ENCODE data around the gene BANF1. TPM values are rescaled to one million over a fixed set of nuclear protein-coding genes. Genes with fewer than 3 reads are reported as not detected.

The BANF1 gene
- total RNA-seq, 1 donor from 2014 or later: 8.4 TPM

- no peaks in the 10 kb centered on the region for H3K27me3 ChIP-seq (ENCODE audit: control insufficient read depth, insufficient read depth, low read length)
- TF ChIP-seq CTCF (IDR thresholded peaks at IDR 0.05; ENCODE audit: insufficient read depth, low read length, severe bottlenecking): no peak
- H3K36me3 ChIP-seq (ENCODE audit: control insufficient read depth, insufficient read depth, low read length): no peaks in the 10 kb centered on the region
- H3K4me3 ChIP-seq (ENCODE audit: low read depth, low read length): no peak overlapping the region
- DNase-seq (ENCODE audit: low read depth) (no peak), FAIRE-seq (no peak)
Measured at GRCh38 chr11:66014804-66015453, 12.6 kb downstream of the BANF1 start.

DNA sequence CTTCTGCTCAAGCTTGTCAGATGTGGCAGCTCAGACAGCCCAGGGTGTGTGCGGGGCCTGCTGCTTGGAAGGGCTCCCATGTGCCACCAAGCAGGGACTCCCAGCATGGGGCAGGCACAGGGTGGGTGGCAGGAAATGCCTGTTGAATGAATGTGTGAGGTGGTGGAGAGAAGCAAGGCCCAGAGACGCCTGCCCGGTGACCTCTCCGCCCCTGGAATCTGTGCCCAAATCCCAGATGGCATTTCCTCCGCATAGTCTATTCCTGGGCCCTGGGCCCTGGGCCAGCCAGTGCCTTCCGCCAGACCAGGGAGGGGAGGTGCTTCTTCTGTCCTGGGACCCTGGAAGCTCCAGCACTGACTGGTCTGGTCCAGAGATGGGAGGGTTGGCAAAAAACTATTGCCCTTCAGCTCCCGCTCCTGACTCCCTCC, 13.2 kb downstream of the BANF1 start:
- FAIRE-seq: no peak
- H3K27me3 ChIP-seq (ENCODE audit: control insufficient read depth, insufficient read depth, low read length): no peaks in the 10 kb centered on the region
- no peaks in the 10 kb centered on the region for H3K36me3 ChIP-seq (ENCODE audit: control insufficient read depth, insufficient read depth, low read length)
- no peak for TF ChIP-seq CTCF (IDR thresholded peaks at IDR 0.05; ENCODE audit: insufficient read depth, low read length, severe bottlenecking)
- no peak overlapping the region for H3K4me3 ChIP-seq (ENCODE audit: low read depth, low read length)
- DNase-seq (ENCODE audit: low read depth): peak; percentile 7

GRCh38 chr11:66015936-66016792, 13.9 kb downstream of the BANF1 start:
- no peak for FAIRE-seq
- DNase-seq (ENCODE audit: low read depth): no peak
- H3K36me3 ChIP-seq (ENCODE audit: control insufficient read depth, insufficient read depth, low read length): no peaks in the 10 kb centered on the region
- H3K4me3 ChIP-seq (ENCODE audit: low read depth, low read length): no peak overlapping the region
- H3K27me3 ChIP-seq (ENCODE audit: control insufficient read depth, insufficient read depth, low read length): no peaks in the 10 kb centered on the region
- no peak for TF ChIP-seq CTCF (IDR thresholded peaks at IDR 0.05; ENCODE audit: insufficient read depth, low read length, severe bottlenecking)

- H3K4me3 ChIP-seq (ENCODE audit: low read depth, low read length): no peak overlapping the region
- no peak for TF ChIP-seq CTCF (IDR thresholded peaks at IDR 0.05; ENCODE audit: insufficient read depth, low read length, severe bottlenecking)
- DNase-seq (ENCODE audit: low read depth): no peak
- H3K27me3 ChIP-seq (ENCODE audit: control insufficient read depth, insufficient read depth, low read length): no peaks in the 10 kb centered on the region
- FAIRE-seq: no peak
- no peaks in the 10 kb centered on the region for H3K36me3 ChIP-seq (ENCODE audit: control insufficient read depth, insufficient read depth, low read length)
Measured at GRCh38 chr11:66016793-66017177, 14.5 kb downstream of the BANF1 start.

DNA sequence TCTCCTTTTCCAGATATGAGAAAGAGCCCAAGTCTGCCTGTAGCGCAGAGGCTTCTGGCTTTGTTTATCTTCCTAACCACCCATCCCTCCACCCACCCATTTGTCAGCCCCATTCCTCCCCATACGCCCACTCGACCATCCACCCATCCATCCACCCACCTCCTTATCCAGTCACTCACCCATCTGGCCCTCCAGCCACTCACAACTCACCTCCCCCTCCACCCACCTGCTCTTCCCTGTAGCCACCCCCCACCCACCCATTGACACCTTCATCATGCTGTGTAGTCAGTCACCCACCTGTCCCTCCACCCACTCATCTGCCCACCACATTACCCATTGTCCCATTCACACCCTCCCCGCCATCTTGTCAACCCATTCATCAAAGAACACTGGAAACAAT, 15.0 kb downstream of the BANF1 start:
- no peak for DNase-seq (ENCODE audit: low read depth)
- H3K27me3 ChIP-seq (ENCODE audit: control insufficient read depth, insufficient read depth, low read length): no peaks in the 10 kb centered on the region
- H3K36me3 ChIP-seq (ENCODE audit: control insufficient read depth, insufficient read depth, low read length): no peaks in the 10 kb centered on the region
- TF ChIP-seq CTCF (IDR thresholded peaks at IDR 0.05; ENCODE audit: insufficient read depth, low read length, severe bottlenecking): no peak
- no peak for FAIRE-seq
- no peak overlapping the region for H3K4me3 ChIP-seq (ENCODE audit: low read depth, low read length)
